ENCODE data around the gene BIRC3. TPM values are rescaled to one million over a fixed set of nuclear protein-coding genes. Genes with fewer than 3 reads are reported as not detected.
A peak's percentile ranks its signal among the peaks of the same experiment; 100 is the strongest.

Gene BIRC3
- total and polyA plus RNA-seq, 2 of the 4 experiments (the other 2 are of a cell fraction) = 2.2 to 5.0 TPM

GRCh38 chr11:102283116-102283485 lies 34.2 kb upstream of the BIRC3 start:
- POLR2A ChIA-PET (ENCODE audit: unreplicated experiment) = no interaction called here

More at GRCh38 chr11:102283116-102283485, 34.2 kb upstream of the BIRC3 start:
- no peak overlapping the region for H2BK120ac ChIP-seq (ENCODE audit: low read depth, low read length)
- H3K27me3 ChIP-seq (ENCODE audit: control insufficient read depth, insufficient read depth, low read length) = no peaks in the 10 kb centered on the region
- no peaks in the 10 kb centered on the region for H4K20me1 ChIP-seq (ENCODE audit: insufficient read depth, low read length)
- H3K27ac ChIP-seq (ENCODE audit: insufficient read depth, low read length) = no peak overlapping the region
- in situ Hi-C loops (cut with MboI; ENCODE audit: low sequenced_read_pairs) = loop anchor here (25.0 kb wide), 1 partner anchor 104 kb away; no protein-coding TSS in a partner anchor
- H4K91ac ChIP-seq (ENCODE audit: insufficient read depth, low read depth, low read length) = no peak overlapping the region
- H4K8ac ChIP-seq (ENCODE audit: low read depth in 2 of 2, low read length in 2 of 2) = no peak overlapping the region
- intact Hi-C loops (cut with micrococcal nuclease) = loop anchor here (10.0 kb wide), 1 partner anchor 418 kb away; no protein-coding TSS in a partner anchor
- no peak for ATAC-seq (ENCODE audit: low read depth)
- peak; percentile 47 for DNase-seq
- no peak overlapping the region for H3K9ac ChIP-seq (ENCODE audit: low read depth, low read length)
- no peak overlapping the region for H3K56ac ChIP-seq (ENCODE audit: extremely low read depth, insufficient read depth, low read length)
- CTCF ChIA-PET = no interaction called here
- dilution Hi-C loops (cut with HindIII; ENCODE audit: low sequenced_read_pairs, unreplicated experiment) = no loop called here
- no peaks in the 10 kb centered on the region for H3K9me3 ChIP-seq (ENCODE audit: control insufficient read depth, insufficient read depth, low read length)
- no peak overlapping the region for H3K18ac ChIP-seq (ENCODE audit: low read depth, low read length)
- no peak overlapping the region for H2AK5ac ChIP-seq (ENCODE audit: low read depth, low read length)
- no peak overlapping the region for H2BK15ac ChIP-seq (ENCODE audit: low read depth, low read length)
- H3K14ac ChIP-seq (replicated peaks; ENCODE audit: low read depth, low read length) = no peak overlapping the region
- H2BK20ac ChIP-seq (ENCODE audit: low read depth, low read length) = no peak overlapping the region
- no CpG with 5 or more reads among the region's 1 CpG for WGBS, 2 experiments (ENCODE audit: extremely low coverage in 2 of 2, insufficient read length in 1 of 2)
- no peak overlapping the region for H2AFZ ChIP-seq (replicated peaks; ENCODE audit: low read length, poor library complexity)
- no peak overlapping the region for H3K23ac ChIP-seq (ENCODE audit: low read depth, low read length)
- no peak overlapping the region for H2AK9ac ChIP-seq (replicated peaks; ENCODE audit: low read depth, low read length, poor library complexity)
- H4K5ac ChIP-seq (ENCODE audit: low read depth, low read length) = no peak overlapping the region
- no peak overlapping the region for H3K4me3 ChIP-seq (ENCODE audit: insufficient read depth, low read depth, low read length)
- no peak overlapping the region for H3K4me2 ChIP-seq (ENCODE audit: low read depth, low read length)
- H3K4ac ChIP-seq (ENCODE audit: low read depth, low read length) = no peak overlapping the region
- no peaks in the 10 kb centered on the region for H3K79me1 ChIP-seq (ENCODE audit: low read depth in 1 of 2, low read length in 2 of 2)
- no peaks in the 10 kb centered on the region for H3K9me1 ChIP-seq (ENCODE audit: insufficient read depth, low read length)
- no peaks in the 10 kb centered on the region for H3K36me3 ChIP-seq (ENCODE audit: control insufficient read depth, insufficient read depth, low read length)
- H3K4me1 ChIP-seq (ENCODE audit: control insufficient read depth, insufficient read depth, low read length) = 0 out of 2 replicates have a peak, but pooled peaks cover 2% of the 10 kb centered on the region
- TF ChIP-seq USF2 (IDR thresholded peaks at IDR 0.05; ENCODE audit: low read depth, low read length) (no peak), ELK1 (IDR thresholded peaks at IDR 0.05; ENCODE audit: borderline replicate concordance, low read depth, low read length) (no peak), BHLHE40 (IDR thresholded peaks at IDR 0.05; ENCODE audit: low read depth, low read length) (no peak), MAFK (IDR thresholded peaks at IDR 0.05; ENCODE audit: low read depth, low read length) (no peak), SMC3 (IDR thresholded peaks at IDR 0.05; ENCODE audit: low read depth, low read length) (no peak), NFE2L2 (IDR thresholded peaks at IDR 0.05; ENCODE audit: low read depth, low read length) (no peak), RFX5 (IDR thresholded peaks at IDR 0.05; ENCODE audit: low read depth, low read length) (no peak), POLR2A (IDR thresholded peaks at IDR 0.05; ENCODE audit: low read depth, low read length) (no peak), MAZ (IDR thresholded peaks at IDR 0.05; ENCODE audit: borderline replicate concordance, low read depth, low read length) (no peak), RCOR1 (IDR thresholded peaks at IDR 0.05; ENCODE audit: insufficient replicate concordance, low read length) (no peak), MXI1 (IDR thresholded peaks at IDR 0.05; ENCODE audit: borderline replicate concordance, low read depth, low read length) (no peak), CEBPB (IDR thresholded peaks at IDR 0.05; ENCODE audit: low read depth, low read length) (no peak), FOS (IDR thresholded peaks at IDR 0.05; ENCODE audit: low read depth, low read length) (no peak), RAD21 (IDR thresholded peaks at IDR 0.05; ENCODE audit: low read length) (no peak), CHD1 (IDR thresholded peaks at IDR 0.05; ENCODE audit: low read depth, low read length) (no peak)
- TF ChIP-seq, protein P1, sequence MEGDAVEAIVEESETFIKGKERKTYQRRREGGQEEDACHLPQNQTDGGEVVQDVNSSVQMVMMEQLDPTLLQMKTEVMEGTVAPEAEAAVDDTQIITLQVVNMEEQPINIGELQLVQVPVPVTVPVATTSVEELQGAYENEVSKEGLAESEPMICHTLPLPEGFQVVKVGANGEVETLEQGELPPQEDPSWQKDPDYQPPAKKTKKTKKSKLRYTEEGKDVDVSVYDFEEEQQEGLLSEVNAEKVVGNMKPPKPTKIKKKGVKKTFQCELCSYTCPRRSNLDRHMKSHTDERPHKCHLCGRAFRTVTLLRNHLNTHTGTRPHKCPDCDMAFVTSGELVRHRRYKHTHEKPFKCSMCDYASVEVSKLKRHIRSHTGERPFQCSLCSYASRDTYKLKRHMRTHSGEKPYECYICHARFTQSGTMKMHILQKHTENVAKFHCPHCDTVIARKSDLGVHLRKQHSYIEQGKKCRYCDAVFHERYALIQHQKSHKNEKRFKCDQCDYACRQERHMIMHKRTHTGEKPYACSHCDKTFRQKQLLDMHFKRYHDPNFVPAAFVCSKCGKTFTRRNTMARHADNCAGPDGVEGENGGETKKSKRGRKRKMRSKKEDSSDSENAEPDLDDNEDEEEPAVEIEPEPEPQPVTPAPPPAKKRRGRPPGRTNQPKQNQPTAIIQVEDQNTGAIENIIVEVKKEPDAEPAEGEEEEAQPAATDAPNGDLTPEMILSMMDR (conservative IDR thresholded peaks at IDR 0.05; ENCODE audit: low read depth, low read length) = no peak
- H2BK5ac ChIP-seq (ENCODE audit: low read depth, low read length, poor library complexity, severe bottlenecking) = no peak overlapping the region
- BruUV-seq (replicated peaks) = no TSS peak

Data from IMR-90 (cell line).